Erythroblast (primary cell): ENCODE data around the gene DRC1.

Source experiments
- GATA1 ChIP-seq: IDR thresholded peaks from 2 replicates; pipeline ENCODE4 v1.6.1; 2011; ENCODE audit warnings: low read depth, mild to moderate bottlenecking, control low read depth, low read length, moderate library complexity
- POLR2A ChIP-seq: IDR thresholded peaks from 2 replicates; pipeline ENCODE4 v1.6.1; 2011; ENCODE audit warnings: mild to moderate bottlenecking, low read length

DNA sequence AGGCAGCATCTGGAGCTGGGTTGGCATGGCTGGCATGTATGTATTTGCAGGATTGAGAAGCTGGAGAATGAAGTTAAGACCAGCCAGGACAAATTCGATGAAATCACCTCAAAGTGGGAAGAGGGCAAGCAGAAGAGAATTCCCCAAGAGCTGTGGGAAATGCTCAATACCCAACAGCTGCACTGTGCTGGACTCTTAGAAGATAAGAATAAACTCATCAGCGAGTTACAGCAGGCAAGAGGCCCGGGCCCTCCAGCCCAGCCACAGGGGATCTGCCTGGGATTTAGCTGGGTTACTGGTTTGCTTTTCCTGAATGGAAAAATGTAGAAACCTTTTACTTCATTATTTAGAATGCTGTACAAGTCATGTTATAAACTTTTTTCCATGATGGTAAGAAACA lies 22.5 kb downstream of the DRC1 start:
- TF ChIP-seq POLR2A (no peak), GATA1 (no peak)
